ENCODE data around the gene GJC1.
"Not testable (repeated sequence)": the region's sequence is repeated elsewhere in the genome, so short reads cannot be mapped to it uniquely, and the experiment has no call there.

GJC1 gene

DNA sequence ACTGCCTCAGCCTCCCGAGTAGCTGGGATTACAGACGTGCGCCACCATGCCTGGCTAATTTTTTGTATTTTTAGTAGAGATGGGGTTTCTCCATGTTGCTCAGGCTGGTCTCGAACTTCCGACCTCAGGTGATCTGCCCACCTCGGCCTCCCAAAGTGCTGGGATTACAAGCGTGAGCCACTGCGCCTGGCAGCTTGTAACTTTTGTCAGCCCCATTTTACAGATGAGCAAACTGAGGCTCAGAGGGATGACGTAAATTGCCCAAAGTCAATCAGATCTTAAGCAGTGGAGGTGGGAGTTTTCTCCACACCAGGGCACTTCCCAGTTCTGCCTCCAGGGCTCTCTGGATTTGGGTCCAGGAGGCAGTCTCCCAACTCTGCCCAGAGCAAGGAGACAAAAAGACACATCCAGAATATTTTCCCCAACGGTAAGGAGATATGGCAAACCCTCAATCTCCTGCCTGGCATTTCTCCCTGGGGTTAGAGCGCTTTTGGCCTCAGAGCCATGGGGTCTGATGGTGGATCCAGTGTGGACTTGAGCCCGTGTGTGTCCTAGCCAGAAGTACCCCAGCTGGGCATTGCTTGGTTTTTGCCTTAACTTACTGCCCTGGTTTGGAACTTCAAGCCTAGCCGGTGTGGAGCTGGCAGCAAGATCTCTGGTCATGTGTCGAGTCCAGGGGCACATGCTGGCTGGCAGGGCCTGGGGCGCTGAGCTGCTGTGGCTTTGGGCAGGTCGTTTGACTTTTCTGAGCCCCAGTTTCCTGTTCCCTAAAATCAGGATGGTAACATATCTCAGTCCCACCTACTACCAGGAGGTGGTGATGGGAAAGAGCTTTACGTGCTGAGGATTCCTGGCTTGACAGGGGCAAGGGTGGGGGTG, 67.9 kb downstream of the GJC1 start:
- no peak for DNase-seq (ENCODE audit: low read depth in 3 of 3, low spot score in 1 of 3)

DNA sequence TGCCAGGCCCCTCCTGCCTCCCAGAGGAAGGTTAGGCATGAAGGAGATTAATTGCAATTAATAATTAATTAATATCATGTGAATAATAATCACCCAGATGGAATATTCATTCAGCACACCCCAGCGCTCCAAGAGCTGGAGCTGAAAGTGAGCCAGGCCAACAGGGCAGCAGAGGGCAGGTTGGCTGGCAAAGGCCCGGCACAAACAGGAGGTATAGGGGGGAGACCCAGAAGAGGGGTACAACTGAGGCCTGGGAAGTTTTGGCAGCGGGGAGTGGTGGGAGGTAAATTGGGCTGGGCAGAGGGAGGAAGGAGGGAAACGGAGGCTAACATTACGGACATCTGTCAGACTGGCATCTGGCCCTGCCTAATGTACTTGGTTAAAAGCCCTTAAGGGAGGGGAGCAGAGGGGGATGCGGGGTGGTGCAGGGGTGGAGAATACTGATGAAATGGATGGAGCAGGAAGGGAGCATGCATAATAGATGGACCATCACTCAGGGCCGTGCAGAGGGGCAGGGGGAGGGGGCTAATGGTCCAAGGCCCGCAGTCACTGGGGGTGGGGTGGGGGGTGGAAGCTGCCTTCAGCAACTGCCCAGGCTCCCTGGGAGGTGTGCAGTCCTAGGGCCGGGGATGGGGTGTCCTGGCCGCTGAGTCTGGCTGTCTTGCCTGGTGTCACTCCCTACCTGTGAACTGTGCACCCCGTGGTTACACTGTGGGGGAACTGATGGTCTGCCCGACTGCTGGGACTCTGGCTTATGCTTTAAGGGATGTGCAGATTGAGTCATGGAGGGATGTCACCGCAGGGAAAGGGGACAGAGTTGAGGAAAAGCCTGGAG, 69.4 kb downstream of the GJC1 start:
- DNase-seq (ENCODE audit: low read depth in 3 of 3, low spot score in 1 of 3): no peak

DNA sequence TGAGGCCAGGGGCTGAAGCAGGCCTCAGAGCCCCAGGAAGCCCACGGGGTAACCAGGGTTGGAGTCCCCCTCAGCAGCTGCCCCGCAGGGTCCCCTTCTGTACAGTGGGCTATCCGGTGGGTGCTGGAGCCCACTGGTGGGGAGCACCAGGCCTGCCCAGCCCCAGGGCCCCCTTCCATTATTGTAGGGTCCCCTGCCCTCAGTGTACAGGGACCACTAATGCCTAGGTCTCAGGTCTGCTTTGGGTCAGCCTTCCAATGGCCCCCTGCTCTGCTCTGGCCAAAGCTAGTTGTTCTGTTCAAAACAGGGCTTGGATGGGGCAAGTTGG, 70.2 kb downstream of the GJC1 start:
- no peak for DNase-seq (ENCODE audit: low read depth in 3 of 3, low spot score in 1 of 3)

DNA sequence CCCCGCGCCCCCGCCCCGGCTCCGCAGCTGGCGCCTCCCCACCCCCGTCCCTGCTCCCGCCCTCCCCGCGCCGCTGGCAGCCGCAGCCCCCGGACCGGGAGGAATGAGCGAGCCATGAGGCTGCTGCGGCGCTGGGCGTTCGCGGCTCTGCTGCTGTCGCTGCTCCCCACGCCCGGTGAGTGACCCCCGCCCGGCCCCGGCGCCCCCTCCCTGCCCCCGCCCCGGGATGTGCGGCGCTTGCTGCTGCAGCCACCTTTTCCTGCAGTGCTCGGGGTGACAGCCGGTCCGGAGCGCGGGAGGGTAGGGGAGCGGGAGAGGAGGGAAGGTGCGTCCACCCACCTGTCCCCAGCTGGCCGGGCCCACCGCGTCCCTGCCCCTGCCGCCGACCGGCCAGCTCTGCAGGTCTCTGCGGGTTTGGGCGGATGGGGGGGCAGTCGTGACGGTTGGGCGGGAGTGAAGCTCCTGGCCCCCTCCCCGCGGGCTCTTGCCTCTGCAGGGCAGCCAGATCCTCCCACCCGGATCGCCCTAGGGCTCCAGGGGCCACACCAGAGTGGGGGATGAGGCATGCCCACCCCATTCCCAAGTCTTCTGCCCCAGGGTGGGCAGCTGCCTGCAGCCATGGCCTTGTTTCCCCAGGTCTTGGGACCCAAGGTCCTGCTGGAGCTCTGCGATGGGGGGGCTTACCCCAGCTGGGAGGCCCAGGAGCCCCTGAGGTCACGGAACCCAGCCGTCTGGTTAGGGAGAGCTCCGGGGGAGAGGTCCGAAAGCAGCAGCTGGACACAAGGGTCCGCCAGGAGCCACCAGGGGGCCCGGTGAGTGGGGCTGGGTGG, 70.8 kb downstream of the GJC1 start:
- DNase-seq (ENCODE audit: low read depth in 3 of 3, low spot score in 1 of 3): no peak

DNA sequence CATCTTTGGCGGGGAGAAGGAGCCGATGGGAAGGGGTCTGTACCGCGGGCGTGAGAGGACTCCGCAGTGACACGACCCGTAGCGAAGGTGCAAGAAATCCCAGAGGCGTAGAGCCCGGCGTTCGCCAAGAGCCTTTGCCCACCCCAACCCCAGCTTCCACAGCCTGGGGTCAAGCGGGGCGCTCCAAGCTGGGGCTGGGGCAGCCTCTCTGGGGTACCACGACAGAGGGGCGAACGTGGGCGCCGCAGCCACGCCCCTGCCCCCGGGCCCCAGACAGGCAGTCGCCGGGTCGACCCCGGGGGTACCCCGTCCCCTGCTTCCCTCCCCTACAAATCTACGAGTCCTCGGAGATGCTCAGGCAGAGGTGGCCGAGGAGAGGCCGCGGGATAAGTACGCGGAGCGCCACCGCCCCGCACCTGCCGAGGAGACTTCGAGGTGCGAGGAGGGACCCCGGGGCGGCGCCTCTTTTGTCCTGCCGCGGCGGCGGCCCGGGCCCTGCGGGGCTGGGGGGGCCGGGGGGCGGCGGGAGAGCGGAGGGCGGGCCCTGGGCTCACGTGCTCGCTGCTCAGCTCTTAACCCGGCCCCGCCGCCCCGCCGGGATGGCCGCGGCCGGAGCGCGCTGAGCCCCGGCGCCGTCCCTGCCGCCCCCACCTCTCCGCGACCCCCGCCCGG, 71.5 kb downstream of the GJC1 start, which contains the start of gene ADAM11:
TSS of gene ADAM11 (plus strand) at position 575 of the 672 bp plus-strand sequence. CDS start 212 bp downstream, outside the sequence.
- no peak for DNase-seq (ENCODE audit: low read depth in 3 of 3, low spot score in 1 of 3)

DNA sequence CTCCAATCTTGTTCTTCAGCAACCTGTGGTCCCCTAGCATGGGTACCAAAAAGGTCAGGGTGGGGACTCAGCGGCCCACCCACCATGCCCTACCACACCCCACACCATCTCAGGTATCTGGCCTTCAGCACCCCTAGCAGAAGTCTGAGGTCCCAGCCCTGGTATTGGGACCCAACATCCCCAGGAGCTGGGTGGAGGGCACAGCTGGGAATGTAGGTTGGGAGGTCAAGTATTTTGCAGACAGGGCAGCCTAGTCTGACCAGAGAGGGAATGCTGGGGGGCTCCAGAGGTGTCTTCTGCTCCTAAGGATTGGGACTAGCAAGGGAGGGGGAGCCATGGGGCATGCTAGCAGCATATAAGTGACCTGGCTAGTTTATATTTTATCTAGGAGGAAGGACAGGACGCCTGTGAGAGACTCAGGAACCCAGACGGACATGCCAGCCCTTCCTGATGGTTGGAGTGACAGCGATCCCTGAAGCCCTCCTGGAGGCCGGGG, 72.1 kb downstream of the GJC1 start:
- DNase-seq (ENCODE audit: low read depth in 3 of 3, low spot score in 1 of 3): no peak

DNA sequence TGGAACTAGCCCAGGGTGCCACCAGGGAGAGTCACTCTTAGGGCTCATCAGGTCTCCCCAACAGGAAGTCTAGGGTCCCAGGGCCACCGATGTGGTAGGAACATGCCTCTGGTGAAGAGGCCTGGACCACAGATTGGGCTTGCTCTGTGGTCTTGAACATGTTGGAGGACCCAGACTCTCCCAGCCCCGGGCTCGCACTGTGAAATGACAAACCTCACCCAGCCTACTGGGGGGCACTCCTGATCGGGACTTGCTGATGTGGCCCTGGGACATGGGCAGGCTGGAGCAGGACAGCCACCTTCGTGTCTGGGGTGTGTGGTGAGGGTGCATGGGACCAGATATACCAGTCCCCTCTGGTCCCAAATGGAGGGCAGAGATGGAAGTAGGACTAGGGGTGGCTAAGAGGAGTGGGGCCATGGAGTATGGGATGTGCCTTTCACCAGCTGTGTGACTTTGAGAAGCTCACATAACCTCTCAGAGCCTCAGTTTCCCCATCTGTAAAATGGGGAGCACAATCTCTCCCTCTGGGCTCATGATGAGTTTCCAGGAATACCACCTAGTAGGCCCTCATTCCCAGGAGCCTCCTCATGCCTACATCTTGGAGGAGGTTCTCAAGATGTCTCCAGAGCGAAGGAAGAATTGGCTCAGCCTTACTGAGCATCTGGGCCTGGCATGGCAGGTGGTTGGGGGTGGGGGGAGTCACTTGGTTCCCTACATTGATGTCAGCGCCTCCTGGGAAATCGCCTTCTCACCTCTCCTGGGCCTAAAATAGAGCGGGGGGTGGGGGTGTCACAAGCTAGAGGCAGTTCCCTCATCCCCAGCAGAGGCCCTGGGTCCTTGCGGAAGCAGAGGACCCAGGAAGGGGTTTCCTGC, 72.8 kb downstream of the GJC1 start:
- DNase-seq (ENCODE audit: low read depth in 3 of 3, low spot score in 1 of 3): no peak

DNA sequence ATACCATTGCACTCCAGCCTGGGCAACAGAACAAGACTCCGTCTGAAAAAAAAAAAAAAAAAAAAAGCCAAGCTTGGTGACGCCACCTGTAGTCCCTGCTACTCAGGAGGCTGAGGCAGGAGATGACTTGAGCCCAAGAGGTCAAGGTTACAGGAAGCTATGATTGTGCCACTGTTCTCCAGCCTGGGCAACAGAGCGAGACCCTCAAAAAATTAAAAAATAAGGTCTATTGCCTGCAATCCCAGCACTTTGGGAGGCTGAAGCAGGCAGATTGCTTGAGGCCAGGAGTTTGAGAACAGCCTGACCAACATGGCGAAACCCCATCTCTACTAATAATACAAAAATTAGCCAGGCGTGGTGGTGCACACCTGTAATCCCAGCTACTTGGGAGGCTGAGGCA, 74.9 kb downstream of the GJC1 start:
- not testable (repeated sequence) for DNase-seq (ENCODE audit: low read depth in 3 of 3, low spot score in 1 of 3)

DNA sequence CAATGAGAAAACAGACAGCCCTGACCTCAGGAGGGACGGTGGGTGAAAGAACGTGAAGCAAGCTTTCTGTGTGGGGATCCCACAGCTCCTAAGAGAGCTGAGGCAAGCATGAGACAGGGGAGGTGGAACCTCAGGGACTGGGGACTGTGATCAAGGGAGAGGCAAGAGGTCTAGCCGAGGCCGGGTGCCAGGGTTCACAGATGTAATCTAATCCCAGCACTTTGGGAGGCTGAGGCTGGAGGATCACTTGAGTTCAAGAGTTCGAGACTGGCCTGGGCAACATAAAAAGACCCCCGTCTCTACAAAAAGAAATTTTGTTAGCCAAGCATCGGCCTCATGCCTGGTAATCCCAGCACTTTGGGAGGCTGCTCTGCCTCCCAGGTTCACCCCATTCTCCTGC, 75.8 kb downstream of the GJC1 start:
- DNase-seq (ENCODE audit: low read depth in 3 of 3, low spot score in 1 of 3): no peak

DNA sequence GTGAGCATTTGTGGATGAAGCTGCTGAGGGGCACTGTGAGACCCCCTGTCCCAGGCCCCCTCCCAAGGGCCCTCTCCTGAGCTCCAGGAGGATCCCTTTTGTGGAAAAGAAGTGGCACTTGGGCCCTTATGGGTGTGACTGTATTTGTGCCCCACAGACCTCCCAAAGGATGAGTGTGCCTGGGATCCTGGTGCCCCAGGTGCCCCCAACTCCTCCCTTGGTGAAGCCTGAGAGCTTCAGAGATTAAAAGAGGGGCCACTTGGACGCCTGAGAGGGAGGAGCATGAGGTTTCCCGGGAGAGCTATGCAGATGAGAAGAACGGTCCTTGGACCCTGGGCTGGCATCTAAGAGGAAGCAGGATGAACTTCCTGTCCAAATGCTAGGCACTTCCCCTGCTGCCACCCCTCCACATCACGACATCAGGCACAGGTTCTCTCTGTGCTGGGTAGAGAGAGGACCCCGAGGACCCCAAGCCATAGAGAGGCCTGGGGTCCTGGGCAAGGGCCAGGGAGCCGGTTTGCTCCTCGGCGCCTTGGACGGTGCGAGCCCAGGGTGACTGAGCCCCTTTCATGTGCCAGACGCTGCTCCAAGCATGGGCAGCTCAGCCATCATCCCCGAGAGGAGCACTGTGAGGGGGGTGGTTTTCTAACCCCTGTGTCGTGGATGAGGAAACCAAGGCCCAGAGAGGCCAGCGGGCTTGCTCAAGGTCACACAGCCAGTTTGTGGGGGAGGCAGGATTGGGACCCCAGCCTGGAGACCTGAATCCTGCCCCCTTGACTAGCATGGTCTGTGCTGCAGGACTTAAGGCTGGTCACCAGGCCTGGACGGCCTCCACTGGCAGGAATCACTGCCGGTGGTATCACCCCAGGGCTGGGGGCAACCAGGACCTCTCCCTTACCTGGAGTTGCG, 76.9 kb downstream of the GJC1 start:
- DNase-seq (ENCODE audit: low read depth in 3 of 3, low spot score in 1 of 3): no peak

DNA sequence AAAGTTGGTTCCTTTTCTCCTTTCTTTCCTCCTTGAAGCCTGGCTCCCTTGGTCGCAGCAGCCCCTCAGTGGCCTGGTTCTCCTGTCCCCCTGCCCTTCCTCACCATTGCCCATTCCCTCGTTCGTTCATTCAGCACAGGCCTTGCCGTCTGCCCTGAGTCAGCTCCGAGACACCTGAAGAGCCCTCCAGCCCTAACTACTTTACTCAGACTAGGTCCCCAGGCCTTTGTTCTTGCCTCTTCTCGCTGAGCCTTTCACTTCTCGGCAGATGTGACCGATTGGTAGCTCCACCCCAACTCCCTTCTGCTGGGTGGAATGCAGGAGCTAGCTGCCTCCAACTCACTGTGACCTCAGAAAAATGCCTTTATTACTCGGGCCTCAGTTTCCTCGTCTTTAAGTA, 78.3 kb downstream of the GJC1 start:
- DNase-seq (ENCODE audit: low read depth in 3 of 3, low spot score in 1 of 3): no peak

DNA sequence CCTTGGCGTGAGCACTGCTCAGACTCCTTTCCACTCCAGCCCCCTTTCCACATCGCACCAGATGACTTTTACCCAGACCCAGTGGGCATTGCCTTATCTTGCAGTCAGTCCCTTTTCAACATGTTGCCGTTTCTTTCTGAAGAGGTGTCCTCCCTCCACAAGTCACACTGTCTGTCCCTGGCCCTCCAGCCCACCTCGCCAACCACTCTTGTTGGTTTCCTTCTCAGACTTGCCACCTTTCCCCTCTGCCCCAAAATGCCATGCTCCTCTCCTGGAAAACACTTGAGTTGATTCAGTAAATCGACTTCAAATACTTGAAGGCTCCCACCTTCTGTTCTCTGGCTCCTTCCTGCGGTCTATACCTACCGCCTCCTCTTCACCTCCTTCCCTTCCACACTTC, 78.8 kb downstream of the GJC1 start:
- no peak for DNase-seq (ENCODE audit: low read depth in 3 of 3, low spot score in 1 of 3)

DNA sequence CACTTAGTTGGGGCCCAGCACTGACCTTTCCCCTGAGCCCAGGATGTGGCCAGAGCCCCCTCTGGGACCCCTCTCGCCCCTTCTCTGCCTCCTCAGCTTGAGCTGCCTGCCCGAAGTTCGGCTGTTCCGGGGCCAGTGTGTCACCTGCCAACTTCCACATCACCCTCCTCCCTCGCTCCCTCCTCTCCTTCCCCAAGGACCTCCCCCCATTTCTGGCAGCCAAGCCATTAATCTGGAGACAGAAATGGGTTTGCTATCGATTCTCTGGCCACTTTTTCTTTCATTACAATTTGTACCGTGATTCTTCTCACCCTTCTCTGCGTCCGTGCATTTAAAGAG, 80.1 kb downstream of the GJC1 start:
- no peak for DNase-seq (ENCODE audit: low read depth in 3 of 3, low spot score in 1 of 3)

DNA sequence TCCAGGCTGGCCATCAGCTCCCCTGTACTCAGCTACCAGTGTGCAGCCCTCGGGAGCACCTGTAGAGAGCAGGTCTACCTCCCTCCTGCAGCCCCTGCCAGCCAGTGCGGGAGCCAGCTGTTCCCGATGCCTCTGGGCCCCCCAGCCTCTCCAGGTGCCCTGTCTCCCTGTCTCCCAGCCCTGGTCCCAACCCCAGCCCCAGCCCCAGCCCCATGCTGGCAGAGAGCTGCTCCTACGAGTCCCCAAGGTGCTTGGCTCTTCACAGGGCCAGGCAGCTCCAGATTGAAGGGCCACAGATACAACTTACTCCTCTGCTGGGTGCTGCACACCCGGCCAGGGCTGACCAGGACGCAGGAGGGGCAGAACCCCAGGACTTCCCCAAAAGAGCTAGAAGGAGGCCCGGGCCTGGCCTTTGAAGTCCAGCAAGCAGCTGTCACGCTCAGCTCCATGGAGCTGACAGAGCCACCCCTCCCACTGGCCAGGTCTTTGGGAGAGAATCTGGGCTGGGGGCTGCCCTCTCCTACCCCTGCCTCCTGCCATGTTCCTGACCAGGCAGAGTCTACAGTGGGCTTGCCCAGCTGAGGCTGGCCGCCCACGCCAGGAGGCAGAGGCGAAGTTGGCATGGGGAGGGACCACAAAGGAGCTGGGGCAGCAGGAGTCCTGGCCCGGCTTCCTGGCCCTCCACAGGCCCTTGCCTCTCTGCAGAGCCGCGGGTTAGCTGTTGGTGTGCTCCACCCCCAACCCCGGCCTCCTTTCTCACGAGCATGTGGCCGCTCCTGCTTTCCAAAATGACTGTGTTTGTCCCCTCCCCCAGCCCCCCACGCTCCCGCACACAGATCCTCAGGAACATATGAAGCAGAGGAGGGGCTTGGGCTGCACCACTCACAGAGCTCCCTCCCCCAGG, 80.8 kb downstream of the GJC1 start:
- DNase-seq (ENCODE audit: low read depth in 3 of 3, low spot score in 1 of 3): no peak
